LoVo (cell line): ENCODE measurements around the gene TRIM25.

Experiments used
- DNase-seq: peaks from one replicate; pipeline ENCODE4 v3.0.0-alpha.2; 2016; ENCODE audit warnings: low spot score

TRIM25 gene

DNA sequence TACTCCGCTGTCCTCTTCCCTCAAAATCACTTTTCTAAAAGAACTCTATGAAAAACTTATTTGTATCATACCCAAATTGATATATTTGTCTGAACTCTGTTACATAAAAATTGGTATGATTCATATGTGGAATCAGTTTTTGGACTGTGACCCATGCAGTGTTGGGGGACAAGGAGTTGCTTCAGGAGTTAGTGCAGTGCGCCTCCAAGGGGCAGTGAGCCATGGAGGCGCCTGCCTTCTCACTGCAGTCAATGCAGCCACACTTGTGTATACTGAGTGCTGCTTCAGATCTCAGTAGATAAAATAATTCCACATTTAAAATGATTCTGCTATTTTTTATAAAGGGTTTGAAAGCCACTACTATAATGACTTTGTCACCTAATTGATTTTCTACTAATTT is 47.4 kb downstream of the TRIM25 start:
- no peak for DNase-seq

DNA sequence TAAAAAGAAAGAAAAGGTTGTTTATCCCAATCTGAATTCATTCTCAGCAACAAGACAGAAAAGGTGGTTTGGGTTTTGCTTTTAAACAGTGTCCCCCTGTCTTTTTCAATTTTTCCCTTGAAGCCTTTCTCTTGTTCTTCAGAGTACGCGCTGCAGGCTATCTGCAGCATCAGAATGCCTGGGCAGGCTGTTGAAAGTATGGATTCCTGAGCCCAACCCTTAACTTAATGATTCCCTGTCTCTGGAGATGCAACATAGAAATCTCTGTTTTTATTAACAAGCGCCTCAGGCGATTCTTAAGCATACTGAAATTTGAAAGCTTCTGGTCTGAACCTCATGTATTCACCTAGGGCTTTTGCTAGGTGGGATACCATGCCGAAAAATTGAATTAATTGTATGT is 47.8 kb downstream of the TRIM25 start:
- no peak for DNase-seq

DNA sequence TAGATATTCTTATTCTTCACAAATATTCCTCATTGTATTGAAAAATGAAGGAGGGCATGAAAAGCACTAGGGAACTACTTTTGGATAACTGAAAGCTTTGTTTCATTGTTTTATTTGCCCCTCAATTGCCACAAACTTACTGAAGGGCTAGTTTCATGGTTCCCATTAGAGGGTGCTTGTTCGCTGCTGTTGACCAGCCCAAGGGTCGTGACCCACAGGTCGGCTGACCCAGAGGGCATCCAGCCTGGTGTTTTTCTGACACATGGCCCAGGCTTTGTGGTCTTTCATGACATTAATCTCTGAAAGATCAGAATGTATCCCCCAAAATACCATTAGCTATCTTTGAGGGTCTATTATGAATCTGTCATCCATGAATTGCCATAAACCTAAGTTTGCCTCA is 49.9 kb downstream of the TRIM25 start:
- no peak for DNase-seq

DNA sequence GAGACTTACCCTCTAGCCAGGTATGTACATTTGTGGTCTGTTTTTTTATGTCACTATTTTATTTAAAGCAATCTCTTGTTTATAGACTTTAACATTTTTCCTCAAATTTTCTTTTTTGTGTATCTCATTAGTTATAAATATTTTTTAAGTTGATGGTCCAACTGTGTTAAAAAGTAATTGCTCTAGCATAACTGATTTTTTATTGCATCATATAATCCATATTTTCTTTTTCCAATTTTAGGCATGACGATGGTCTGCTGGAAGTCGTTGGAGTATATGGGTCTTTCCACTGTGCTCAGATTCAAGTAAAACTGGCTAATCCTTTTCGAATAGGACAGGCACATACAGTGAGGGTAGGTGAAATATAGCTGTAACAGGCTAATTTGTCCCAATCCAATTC is 52.0 kb downstream of the TRIM25 start:
- no peak for DNase-seq

DNA sequence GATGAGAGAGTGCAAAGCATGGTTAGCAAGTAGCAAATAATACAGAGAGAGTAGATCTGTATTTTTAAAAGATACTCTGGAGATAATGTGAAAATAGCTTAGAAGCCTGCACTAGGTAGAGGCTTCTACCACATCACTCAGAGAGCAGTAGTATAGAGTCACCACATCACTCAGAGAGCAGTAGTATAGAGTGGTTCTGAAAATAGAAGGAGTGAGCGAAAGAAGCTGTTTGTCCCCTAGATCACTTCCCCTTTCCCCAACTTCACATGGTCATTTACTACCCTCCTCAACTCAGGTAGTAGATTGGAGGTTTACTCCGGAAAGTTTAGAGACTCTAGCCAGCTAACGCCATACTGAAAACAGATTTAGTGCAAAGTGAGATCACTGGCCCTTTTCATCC is 62.8 kb downstream of the TRIM25 start:
- no peak for DNase-seq

DNA sequence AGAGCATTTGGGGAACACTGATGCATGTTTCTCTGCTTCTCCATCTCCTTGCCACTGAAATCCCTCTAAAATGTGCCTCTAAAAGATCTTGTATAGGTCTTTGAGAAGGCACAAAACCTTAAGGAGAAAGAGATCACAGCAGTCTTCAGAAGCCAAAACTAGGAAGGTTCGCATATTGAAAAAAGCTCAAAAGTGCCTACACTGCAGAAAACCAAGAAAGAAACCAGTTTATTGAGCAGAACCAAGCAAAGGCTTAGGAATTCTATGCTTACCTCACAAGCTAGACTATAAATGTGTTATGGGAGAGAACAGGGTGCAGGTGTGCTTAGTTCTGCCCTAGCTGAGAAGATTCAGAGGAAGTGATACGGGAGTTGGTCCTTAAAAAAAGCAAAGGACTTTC is 63.3 kb downstream of the TRIM25 start:
- no peak for DNase-seq

DNA sequence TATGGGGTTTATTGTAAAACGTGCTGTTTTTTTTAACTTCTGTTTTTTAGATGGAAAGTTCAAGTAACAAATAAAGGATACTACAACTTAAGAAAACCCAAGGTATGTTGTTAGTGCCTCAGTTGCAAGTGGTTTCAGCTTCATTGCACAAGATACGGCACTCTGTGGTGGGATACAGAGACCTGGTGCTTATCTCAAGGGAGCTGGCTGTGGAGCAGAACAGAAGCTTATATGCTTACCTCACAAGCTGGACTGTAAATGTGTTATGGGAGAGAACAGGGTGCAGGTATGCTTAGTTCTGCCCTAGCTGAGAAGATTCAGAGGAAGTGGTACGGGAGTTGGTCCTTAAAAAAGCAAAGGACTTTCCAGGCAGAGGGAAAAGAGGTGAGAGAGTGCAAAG is 64.7 kb downstream of the TRIM25 start:
- DNase-seq = no peak

DNA sequence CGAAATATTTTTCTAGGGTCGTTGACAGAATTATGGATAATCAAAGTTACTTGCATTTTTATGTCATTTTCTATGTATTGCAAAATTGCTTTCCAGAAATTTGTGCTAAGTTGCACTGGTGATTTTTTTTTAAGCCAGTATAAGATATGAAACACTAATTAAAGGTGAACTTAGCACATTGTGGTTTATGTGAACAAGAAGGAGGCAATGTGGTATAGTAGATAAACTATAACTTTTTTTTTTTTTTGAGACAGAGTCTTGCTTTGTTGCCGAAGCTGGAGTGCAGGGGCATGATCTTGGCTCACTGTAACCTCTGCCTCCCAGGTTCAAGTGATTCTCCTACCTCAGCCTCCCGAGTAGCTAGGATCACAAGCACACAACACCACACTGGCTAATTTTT is 66.7 kb downstream of the TRIM25 start:
- no peak for DNase-seq

DNA sequence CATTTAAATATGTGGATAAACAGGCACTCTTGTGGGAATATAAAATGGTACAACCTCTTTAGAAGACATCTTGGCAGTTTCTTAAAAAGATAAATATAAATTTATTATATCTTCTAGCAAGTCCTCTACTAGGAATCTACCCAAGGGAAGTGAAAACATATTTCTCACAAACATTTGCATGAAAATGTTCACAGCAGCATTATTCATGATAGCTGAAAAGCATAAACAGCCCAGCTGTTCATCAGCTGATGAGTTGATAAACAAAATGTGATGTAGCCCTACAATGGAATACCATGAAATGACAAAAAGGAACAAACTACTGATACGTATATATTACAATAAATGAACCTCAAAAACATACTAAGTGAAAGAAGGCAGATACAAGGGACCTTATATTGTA is 67.9 kb downstream of the TRIM25 start:
- no peak for DNase-seq

DNA sequence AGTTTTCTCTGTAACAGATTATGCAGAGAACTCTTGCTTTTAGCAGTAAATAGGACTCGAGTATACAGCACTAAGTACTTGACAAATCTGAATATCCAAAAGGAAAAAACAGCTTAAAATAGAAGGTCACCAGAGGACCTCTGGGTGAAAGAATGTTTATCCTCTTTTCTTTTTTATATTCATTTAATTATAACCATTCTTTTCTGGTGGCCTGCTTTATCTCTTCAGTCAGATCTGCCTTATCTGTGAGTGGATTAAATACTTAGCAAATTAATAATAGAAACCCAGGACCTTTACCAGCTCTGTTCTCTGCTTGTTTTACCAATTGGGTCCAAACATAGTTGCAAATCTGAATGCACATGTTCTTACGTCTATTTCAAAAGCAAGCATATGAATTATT is 71.3 kb downstream of the TRIM25 start:
- no peak for DNase-seq

DNA sequence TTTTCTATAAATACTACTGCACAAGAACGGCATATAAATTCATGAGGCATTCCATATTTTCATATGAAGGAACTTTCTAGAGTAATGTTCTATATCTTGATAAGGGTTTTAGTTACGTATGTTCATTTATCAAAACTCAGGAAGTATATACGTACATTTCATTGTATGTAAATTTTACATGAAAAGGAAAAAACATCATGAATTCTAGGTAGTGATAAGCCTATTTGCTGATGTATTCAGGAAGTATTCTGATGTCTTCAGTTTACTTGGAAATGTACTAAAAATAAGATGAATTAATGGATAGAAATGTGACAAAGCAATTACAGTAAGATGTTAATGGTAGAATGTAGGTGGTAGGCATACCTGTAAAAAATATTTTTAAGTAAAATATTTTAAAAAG is 75.2 kb downstream of the TRIM25 start:
- DNase-seq = no peak
